Liver (tissue), 9 donors: Measurements from ENCODE around the gene SOX8. TPM values are rescaled to one million over a fixed set of nuclear protein-coding genes. Genes with fewer than 3 reads are reported as not detected.

Experiments
- DNase-seq: peaks from one replicate; pipeline ENCODE4 v3.0.0-alpha.2; 2017; ENCODE audit warnings: low spot score
- H3K27ac ChIP-seq, 2 donors: one replicate each; pipeline ENCODE4 v1.7.0; 2013; ENCODE audit warnings: inconsistent platforms in 2 of 2, low read length in 2 of 2, control low read depth in 1 of 2, low read depth in 1 of 2, mild to moderate bottlenecking in 1 of 2
- H3K27me3 ChIP-seq, 4 donors: one replicate each; pipeline versions ENCODE4 v1.6.1 to v1.7.0; 2013; ENCODE audit warnings: low read length in 3 of 4, inconsistent platforms in 1 of 4, mild to moderate bottlenecking in 1 of 4, moderate library complexity in 1 of 4; ENCODE audit not compliant: control insufficient read depth in 4 of 4, insufficient read depth in 4 of 4
- H3K36me3 ChIP-seq, 4 donors: one replicate each; pipeline versions ENCODE4 v1.6.1 to v1.7.0; 2013; ENCODE audit warnings: low read length in 3 of 4, mild to moderate bottlenecking in 3 of 4, low read depth in 1 of 4, moderate library complexity in 1 of 4; ENCODE audit not compliant: control insufficient read depth in 4 of 4, insufficient read depth in 3 of 4
- H3K4me1 ChIP-seq, 4 donors: one replicate each; pipeline versions ENCODE4 v1.6.1 to v1.7.0; 2013; ENCODE audit warnings: low read length in 3 of 4, mild to moderate bottlenecking in 3 of 4, moderate library complexity in 1 of 4; ENCODE audit not compliant: control insufficient read depth in 4 of 4, insufficient read depth in 4 of 4
- H3K4me3 ChIP-seq, 3 donors: one replicate each; pipeline versions ENCODE4 v1.6.1 to v1.7.0; 2013; ENCODE audit warnings: low read length in 3 of 3, control low read depth in 1 of 3, low read depth in 1 of 3, mild to moderate bottlenecking in 1 of 3
- H3K9ac ChIP-seq, 2 donors: one replicate each; pipeline ENCODE4 v1.7.0; 2013; ENCODE audit warnings: low read length in 2 of 2, mild to moderate bottlenecking in 2 of 2, moderate library complexity in 2 of 2, control low read depth in 1 of 2, low read depth in 1 of 2
- H3K9me3 ChIP-seq, 4 donors: one replicate each; pipeline versions ENCODE4 v1.6.1 to v1.7.0; 2013; ENCODE audit warnings: low read length in 3 of 4; ENCODE audit not compliant: control insufficient read depth in 4 of 4
- EGR1 ChIP-seq, 2 donors: IDR thresholded peaks; 2 replicates each; pipeline ENCODE4 v1.6.1; 2016 to 2018; ENCODE audit warnings: antibody characterized with exemption in 2 of 2, low read depth in 2 of 2
- FOXA1 ChIP-seq: IDR thresholded peaks from 2 replicates; pipeline ENCODE4 v1.6.1; 2016; ENCODE audit warnings: antibody characterized with exemption
- FOXA2 ChIP-seq: IDR thresholded peaks from 2 replicates; pipeline ENCODE4 v1.6.1; 2016; ENCODE audit warnings: antibody characterized with exemption
- GABPA ChIP-seq, 2 donors: IDR thresholded peaks in 1 of 2; conservative IDR thresholded peaks in 1 of 2; 2 replicates each; pipeline ENCODE4 v1.6.1; 2016; ENCODE audit warnings: antibody characterized with exemption in 2 of 2, mild to moderate bottlenecking in 1 of 2, moderate library complexity in 1 of 2
- HNF4A ChIP-seq, 2 donors: conservative IDR thresholded peaks; 2 replicates each; pipeline ENCODE4 v1.6.1; 2016; ENCODE audit warnings: antibody characterized with exemption in 2 of 2, mild to moderate bottlenecking in 2 of 2
- HNF4G ChIP-seq: IDR thresholded peaks from 2 replicates; pipeline ENCODE4 v1.6.1; 2016; ENCODE audit warnings: antibody characterized with exemption
- JUND ChIP-seq, 2 donors: IDR thresholded peaks; 2 replicates each; pipeline ENCODE4 v1.6.1; 2016; ENCODE audit warnings: antibody characterized with exemption in 2 of 2
- NR2F2 ChIP-seq: IDR thresholded peaks from 2 replicates; pipeline ENCODE4 v1.6.1; 2016; ENCODE audit warnings: antibody characterized with exemption
- RAD21 ChIP-seq, 2 donors: IDR thresholded peaks; 2 replicates each; pipeline ENCODE4 v1.6.1; 2016; ENCODE audit warnings: antibody characterized with exemption in 2 of 2, mild to moderate bottlenecking in 2 of 2
- RXRA ChIP-seq, 2 donors: IDR thresholded peaks; 2 replicates each; pipeline ENCODE4 v1.6.1; 2017 to 2018; ENCODE audit warnings: antibody characterized with exemption in 2 of 2, mild to moderate bottlenecking in 1 of 2
- SP1 ChIP-seq: IDR thresholded peaks from 2 replicates; pipeline ENCODE4 v1.6.1; 2018; ENCODE audit warnings: antibody characterized with exemption, mild to moderate bottlenecking
- TAF1 ChIP-seq: conservative IDR thresholded peaks from 2 replicates; pipeline ENCODE4 v1.6.1; 2016; ENCODE audit warnings: antibody characterized with exemption, mild to moderate bottlenecking
- YY1 ChIP-seq: IDR thresholded peaks from 2 replicates; pipeline ENCODE4 v1.6.1; 2016; ENCODE audit warnings: antibody characterized with exemption, mild to moderate bottlenecking
- WGBS: extraction: QIAGEN DNeasy Blood & Tissue Kit; methylation state at CpG from one replicate; pipeline ENCODE4 v1.1.7; 2013; 5-methylcytosine and 5-hydroxymethylcytosine counted together
- polyA plus RNA-seq, 2 donors: library from polyadenylated mRNA; stranded (reverse) in 1 of 2; unstranded in 1 of 2; fragments of 200-250 nt in 1 of 2; fragments of >200 nt in 1 of 2; fragmentation: Nextera tagmentation in 1 of 2; extraction: Ambion mirVana in 1 of 2; gene quantifications; one replicate each; pipeline versions ENCODE4 v1.2.1 to v1.2.3, GENCODE V29; 2013 to 2015
- total RNA-seq, 2 donors: library from RNA; depleted of rRNA; stranded (reverse); fragments of >200 nt; gene quantifications; one replicate each; pipeline ENCODE4 v1.2.3, GENCODE V29; 2014
- TF ChIP-seq, protein P1 (sequence below): IDR thresholded peaks from 2 replicates; pipeline ENCODE4 v1.6.1; 2016; ENCODE audit warnings: antibody characterized with exemption
- TF ChIP-seq, protein P2 (sequence below): IDR thresholded peaks from 2 replicates; pipeline ENCODE4 v1.6.1; 2016; ENCODE audit warnings: antibody characterized with exemption
- TF ChIP-seq, protein P3 (sequence below): fragments of 150-350 bp; IDR thresholded peaks from 2 replicates; pipeline ENCODE4 v1.5.1; 2017; ENCODE audit warnings: improper control_type of control experiment, low read depth, low read length; ENCODE audit not compliant: missing input control
- TF ChIP-seq, protein P4 (sequence below): IDR thresholded peaks from 2 replicates; pipeline ENCODE4 v1.6.1; 2016; ENCODE audit warnings: antibody characterized with exemption
- TF ChIP-seq, protein P5 (sequence below): IDR thresholded peaks from 2 replicates; pipeline ENCODE4 v1.6.1; 2016; ENCODE audit warnings: antibody characterized with exemption, mild to moderate bottlenecking
- donor health status: healthy.
- donor health status: healthy.
- donor health status: healthy.
- donor health status: healthy.
- donor health status: healthy.

SOX8 gene
- total and polyA plus RNA-seq, 4 donors = 0.05 to 0.33 (median 0.17) TPM; not detected in 1

DNA sequence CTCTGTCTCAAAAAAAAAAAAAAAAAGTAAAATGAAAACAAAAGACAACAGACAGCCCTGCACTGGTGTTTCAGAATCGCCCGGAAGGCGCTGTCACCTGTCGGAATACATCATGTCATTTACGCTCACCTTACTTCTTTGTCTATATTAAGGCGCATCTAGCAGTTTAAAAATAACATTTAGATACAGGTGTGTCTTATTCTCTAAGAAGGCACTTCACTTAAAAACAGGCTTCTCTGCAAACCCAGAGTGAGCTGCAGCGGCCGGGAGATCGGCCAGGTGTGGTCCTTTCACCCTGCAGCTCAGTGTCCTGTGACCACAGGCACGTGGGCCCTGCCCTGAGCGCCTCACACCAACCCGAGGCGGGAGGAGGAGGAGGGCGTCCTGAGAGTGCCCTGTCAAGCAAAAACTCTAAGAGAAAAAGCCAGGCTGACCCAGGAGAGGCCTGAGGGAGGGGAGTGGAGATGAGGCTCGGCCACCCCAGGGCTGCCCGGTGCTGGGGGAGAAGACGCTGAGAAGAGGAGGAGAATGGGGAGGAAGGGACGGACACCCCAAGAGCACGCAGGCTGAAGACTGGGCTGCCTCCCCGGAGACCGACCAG is 7.5 kb upstream of the SOX8 start:
- Histone ChIP-seq H3K27ac (no peak overlapping the region), H3K9me3 (no peaks in the 10 kb centered on the region), H3K27me3 (peaks cover 0 to 2% (median 0%) of the 10 kb centered on the region in 4 donors), H3K4me3 (no peak overlapping the region), H3K36me3 (no peaks in the 10 kb centered on the region), H3K9ac (no peak overlapping the region), H3K4me1 (peaks cover 4 to 17% (median 9%) of the 10 kb centered on the region in 4 donors)
- WGBS = 79% methylated on average over 21 of the region's 21 CpGs
- no peak for DNase-seq
- no peak for TF ChIP-seq FOXA2
- TF ChIP-seq SP1 = no peak
- no peak for TF ChIP-seq NR2F2
- no peak for TF ChIP-seq YY1
- TF ChIP-seq RAD21 (IDR thresholded peaks at IDR 0.05) = no peak
- TF ChIP-seq, protein P1, sequence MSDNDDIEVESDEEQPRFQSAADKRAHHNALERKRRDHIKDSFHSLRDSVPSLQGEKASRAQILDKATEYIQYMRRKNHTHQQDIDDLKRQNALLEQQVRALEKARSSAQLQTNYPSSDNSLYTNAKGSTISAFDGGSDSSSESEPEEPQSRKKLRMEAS = no peak
- TF ChIP-seq, protein P2, sequence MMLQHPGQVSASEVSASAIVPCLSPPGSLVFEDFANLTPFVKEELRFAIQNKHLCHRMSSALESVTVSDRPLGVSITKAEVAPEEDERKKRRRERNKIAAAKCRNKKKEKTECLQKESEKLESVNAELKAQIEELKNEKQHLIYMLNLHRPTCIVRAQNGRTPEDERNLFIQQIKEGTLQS = no peak
- no peak for TF ChIP-seq RXRA (IDR thresholded peaks at IDR 0.05)
- TF ChIP-seq EGR1 (IDR thresholded peaks at IDR 0.05; ENCODE audit: low read depth in 2 of 2) = no peak
- TF ChIP-seq HNF4G = no peak
- no peak for TF ChIP-seq GABPA (IDR thresholded peaks at IDR 0.05 in 1 of 2, conservative IDR thresholded peaks at IDR 0.05 in 1 of 2)
- TF ChIP-seq HNF4A (conservative IDR thresholded peaks at IDR 0.05) = no peak
- no peak for TF ChIP-seq FOXA1

DNA sequence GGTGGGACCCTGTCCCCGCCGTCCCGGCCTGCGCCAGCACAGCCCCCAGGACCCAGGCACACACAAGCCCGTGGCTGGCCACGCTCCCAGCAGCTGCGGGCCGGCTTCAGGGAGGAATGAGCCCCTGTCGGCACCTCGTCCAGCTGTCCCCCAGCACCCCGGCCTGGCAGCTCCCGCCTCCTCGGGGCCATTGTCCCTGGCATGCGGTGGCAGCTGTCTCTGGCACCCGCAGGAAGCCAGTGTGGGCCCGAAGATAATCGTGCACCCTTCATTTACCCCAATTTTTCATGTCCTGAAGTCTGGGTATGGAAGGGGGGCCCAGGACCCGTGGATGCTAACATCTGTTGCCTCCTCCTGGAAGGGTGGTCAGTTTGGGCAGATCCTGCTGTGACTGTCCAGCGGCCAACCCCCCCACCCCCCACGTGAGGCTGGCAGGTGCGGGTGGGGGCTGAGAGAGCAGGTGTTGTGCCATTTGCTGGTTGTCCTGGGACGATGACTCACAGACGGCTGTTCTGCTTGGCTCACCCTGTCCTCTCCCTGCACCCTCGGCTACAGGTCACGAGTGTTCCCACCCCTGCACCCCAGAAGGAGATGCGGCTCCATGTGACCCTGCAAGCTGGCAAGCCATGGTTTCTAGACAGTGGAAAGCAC is 6.8 kb upstream of the SOX8 start:
- no peak overlapping the region for H3K9ac ChIP-seq
- TF ChIP-seq GABPA (IDR thresholded peaks at IDR 0.05 in 1 of 2, conservative IDR thresholded peaks at IDR 0.05 in 1 of 2) (no peak), RAD21 (IDR thresholded peaks at IDR 0.05) (no peak), HNF4G (no peak), YY1 (no peak), EGR1 (IDR thresholded peaks at IDR 0.05; ENCODE audit: low read depth in 2 of 2) (no peak), JUND (IDR thresholded peaks at IDR 0.05) (no peak), HNF4A (conservative IDR thresholded peaks at IDR 0.05) (no peak), FOXA1 (no peak), NR2F2 (no peak), SP1 (no peak), RXRA (IDR thresholded peaks at IDR 0.05) (no peak), FOXA2 (no peak), TAF1 (no peak)
- TF ChIP-seq, protein P2 = no peak
- TF ChIP-seq, protein P3, sequence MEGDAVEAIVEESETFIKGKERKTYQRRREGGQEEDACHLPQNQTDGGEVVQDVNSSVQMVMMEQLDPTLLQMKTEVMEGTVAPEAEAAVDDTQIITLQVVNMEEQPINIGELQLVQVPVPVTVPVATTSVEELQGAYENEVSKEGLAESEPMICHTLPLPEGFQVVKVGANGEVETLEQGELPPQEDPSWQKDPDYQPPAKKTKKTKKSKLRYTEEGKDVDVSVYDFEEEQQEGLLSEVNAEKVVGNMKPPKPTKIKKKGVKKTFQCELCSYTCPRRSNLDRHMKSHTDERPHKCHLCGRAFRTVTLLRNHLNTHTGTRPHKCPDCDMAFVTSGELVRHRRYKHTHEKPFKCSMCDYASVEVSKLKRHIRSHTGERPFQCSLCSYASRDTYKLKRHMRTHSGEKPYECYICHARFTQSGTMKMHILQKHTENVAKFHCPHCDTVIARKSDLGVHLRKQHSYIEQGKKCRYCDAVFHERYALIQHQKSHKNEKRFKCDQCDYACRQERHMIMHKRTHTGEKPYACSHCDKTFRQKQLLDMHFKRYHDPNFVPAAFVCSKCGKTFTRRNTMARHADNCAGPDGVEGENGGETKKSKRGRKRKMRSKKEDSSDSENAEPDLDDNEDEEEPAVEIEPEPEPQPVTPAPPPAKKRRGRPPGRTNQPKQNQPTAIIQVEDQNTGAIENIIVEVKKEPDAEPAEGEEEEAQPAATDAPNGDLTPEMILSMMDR = no peak
- TF ChIP-seq, protein P1 = no peak
- TF ChIP-seq, protein P4, sequence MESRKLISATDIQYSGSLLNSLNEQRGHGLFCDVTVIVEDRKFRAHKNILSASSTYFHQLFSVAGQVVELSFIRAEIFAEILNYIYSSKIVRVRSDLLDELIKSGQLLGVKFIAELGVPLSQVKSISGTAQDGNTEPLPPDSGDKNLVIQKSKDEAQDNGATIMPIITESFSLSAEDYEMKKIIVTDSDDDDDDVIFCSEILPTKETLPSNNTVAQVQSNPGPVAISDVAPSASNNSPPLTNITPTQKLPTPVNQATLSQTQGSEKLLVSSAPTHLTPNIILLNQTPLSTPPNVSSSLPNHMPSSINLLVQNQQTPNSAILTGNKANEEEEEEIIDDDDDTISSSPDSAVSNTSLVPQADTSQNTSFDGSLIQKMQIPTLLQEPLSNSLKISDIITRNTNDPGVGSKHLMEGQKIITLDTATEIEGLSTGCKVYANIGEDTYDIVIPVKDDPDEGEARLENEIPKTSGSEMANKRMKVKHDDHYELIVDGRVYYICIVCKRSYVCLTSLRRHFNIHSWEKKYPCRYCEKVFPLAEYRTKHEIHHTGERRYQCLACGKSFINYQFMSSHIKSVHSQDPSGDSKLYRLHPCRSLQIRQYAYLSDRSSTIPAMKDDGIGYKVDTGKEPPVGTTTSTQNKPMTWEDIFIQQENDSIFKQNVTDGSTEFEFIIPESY = no peak
- TF ChIP-seq, protein P5, sequence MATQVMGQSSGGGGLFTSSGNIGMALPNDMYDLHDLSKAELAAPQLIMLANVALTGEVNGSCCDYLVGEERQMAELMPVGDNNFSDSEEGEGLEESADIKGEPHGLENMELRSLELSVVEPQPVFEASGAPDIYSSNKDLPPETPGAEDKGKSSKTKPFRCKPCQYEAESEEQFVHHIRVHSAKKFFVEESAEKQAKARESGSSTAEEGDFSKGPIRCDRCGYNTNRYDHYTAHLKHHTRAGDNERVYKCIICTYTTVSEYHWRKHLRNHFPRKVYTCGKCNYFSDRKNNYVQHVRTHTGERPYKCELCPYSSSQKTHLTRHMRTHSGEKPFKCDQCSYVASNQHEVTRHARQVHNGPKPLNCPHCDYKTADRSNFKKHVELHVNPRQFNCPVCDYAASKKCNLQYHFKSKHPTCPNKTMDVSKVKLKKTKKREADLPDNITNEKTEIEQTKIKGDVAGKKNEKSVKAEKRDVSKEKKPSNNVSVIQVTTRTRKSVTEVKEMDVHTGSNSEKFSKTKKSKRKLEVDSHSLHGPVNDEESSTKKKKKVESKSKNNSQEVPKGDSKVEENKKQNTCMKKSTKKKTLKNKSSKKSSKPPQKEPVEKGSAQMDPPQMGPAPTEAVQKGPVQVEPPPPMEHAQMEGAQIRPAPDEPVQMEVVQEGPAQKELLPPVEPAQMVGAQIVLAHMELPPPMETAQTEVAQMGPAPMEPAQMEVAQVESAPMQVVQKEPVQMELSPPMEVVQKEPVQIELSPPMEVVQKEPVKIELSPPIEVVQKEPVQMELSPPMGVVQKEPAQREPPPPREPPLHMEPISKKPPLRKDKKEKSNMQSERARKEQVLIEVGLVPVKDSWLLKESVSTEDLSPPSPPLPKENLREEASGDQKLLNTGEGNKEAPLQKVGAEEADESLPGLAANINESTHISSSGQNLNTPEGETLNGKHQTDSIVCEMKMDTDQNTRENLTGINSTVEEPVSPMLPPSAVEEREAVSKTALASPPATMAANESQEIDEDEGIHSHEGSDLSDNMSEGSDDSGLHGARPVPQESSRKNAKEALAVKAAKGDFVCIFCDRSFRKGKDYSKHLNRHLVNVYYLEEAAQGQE = no peak
- WGBS = 83% methylated on average over 26 of the region's 26 CpGs
- no peak overlapping the region for H3K27ac ChIP-seq
- peaks cover 0 to 2% (median 0%) of the 10 kb centered on the region in 4 donors for H3K27me3 ChIP-seq
- H3K4me3 ChIP-seq = no peak overlapping the region
- peaks cover 4 to 11% (median 6%) of the 10 kb centered on the region in 4 donors for H3K4me1 ChIP-seq
- no peak for DNase-seq
- no peaks in the 10 kb centered on the region for H3K9me3 ChIP-seq
- H3K36me3 ChIP-seq = no peaks in the 10 kb centered on the region
